Dermis microvascular lymphatic vessel endothelial cell (primary cell): ENCODE data around the gene MOSPD3. TPM values are rescaled to one million over a fixed set of nuclear protein-coding genes. Genes with fewer than 3 reads are reported as not detected.

ENCODE experiments used
- total RNA-seq: library from RNA; depleted of rRNA; stranded (reverse); fragments of >200 nt; gene quantifications from 2 replicates; pipeline ENCODE4 v1.2.1, GENCODE V29; 2014

The MOSPD3 gene
- total RNA-seq, 1 donor from 2014 or later: 6.8 TPM

Other genes with a start within 250 kb of the MOSPD3 start
- 0.13 TPM in 1 of 2 replicates, not detected in the other for gene PILRA, start 239.1 kb upstream of the MOSPD3 start, total RNA-seq
- 0.76 and 0.77 TPM in 2 replicates for gene ZCWPW1, start 183.8 kb upstream of the MOSPD3 start, total RNA-seq
- gene MEPCE, start 182.7 kb upstream of the MOSPD3 start, total RNA-seq: 32.2 and 49.6 TPM in 2 replicates
- gene PPP1R35, start 176.0 kb upstream of the MOSPD3 start, total RNA-seq: 10.1 and 11.6 TPM in 2 replicates
- 0.39 and 0.76 TPM in 2 replicates for gene SPACDR, start 148.3 kb upstream of the MOSPD3 start, total RNA-seq
- 18.5 and 37.6 TPM in 2 replicates for gene TSC22D4, start 133.3 kb upstream of the MOSPD3 start, total RNA-seq
- gene NYAP1, start 128.6 kb upstream of the MOSPD3 start, total RNA-seq: 2.1 and 3.9 TPM in 2 replicates
- gene AGFG2, start 73.3 kb upstream of the MOSPD3 start, total RNA-seq: 28.5 and 51.7 TPM in 2 replicates
- 0.13 TPM in 1 of 2 replicates, not detected in the other for gene SAP25, start 38.6 kb upstream of the MOSPD3 start, total RNA-seq
- 5.1 and 6.1 TPM in 2 replicates for gene LRCH4, start 26.4 kb upstream of the MOSPD3 start, total RNA-seq
- gene FBXO24, start 26.2 kb upstream of the MOSPD3 start, total RNA-seq: 0.13 and 0.25 TPM in 2 replicates
- 0.13 and 0.51 TPM in 2 replicates for gene PCOLCE, start 10.2 kb upstream of the MOSPD3 start, total RNA-seq
- 0.13 and 0.26 TPM in 2 replicates for gene TFR2, start 29.0 kb downstream of the MOSPD3 start, total RNA-seq
- gene ACTL6B, start 43.9 kb downstream of the MOSPD3 start, total RNA-seq: not detected in 2 replicates
- gene GNB2, start 61.2 kb downstream of the MOSPD3 start, total RNA-seq: 61.2 and 97.4 TPM in 2 replicates
- 9.0 and 15.2 TPM in 2 replicates for gene GIGYF1, start 81.7 kb downstream of the MOSPD3 start, total RNA-seq
- gene POP7, start 93.6 kb downstream of the MOSPD3 start, total RNA-seq: 32.2 and 36.6 TPM in 2 replicates
- not detected in 2 replicates for gene EPO, start 107.9 kb downstream of the MOSPD3 start, total RNA-seq
- not detected in 2 replicates for gene ZAN, start 121.1 kb downstream of the MOSPD3 start, total RNA-seq
- 272 and 378 TPM in 2 replicates for gene EPHB4, start 215.0 kb downstream of the MOSPD3 start, total RNA-seq
- 28.9 and 38.9 TPM in 2 replicates for gene SLC12A9, start 240.2 kb downstream of the MOSPD3 start, total RNA-seq